NCI-H526 treated with DMSO at 0.1 percent for 48 hours (cell line): ENCODE data around the gene VEGFB.
"Not testable (repeated sequence)": the region's sequence is repeated elsewhere in the genome, so short reads cannot be mapped to it uniquely, and the experiment has no call there.

Experiments
- DNase-seq: peaks from one replicate; lab custom pipeline; 2025; lab: John Stamatoyannopoulos, UW

VEGFB gene

DNA sequence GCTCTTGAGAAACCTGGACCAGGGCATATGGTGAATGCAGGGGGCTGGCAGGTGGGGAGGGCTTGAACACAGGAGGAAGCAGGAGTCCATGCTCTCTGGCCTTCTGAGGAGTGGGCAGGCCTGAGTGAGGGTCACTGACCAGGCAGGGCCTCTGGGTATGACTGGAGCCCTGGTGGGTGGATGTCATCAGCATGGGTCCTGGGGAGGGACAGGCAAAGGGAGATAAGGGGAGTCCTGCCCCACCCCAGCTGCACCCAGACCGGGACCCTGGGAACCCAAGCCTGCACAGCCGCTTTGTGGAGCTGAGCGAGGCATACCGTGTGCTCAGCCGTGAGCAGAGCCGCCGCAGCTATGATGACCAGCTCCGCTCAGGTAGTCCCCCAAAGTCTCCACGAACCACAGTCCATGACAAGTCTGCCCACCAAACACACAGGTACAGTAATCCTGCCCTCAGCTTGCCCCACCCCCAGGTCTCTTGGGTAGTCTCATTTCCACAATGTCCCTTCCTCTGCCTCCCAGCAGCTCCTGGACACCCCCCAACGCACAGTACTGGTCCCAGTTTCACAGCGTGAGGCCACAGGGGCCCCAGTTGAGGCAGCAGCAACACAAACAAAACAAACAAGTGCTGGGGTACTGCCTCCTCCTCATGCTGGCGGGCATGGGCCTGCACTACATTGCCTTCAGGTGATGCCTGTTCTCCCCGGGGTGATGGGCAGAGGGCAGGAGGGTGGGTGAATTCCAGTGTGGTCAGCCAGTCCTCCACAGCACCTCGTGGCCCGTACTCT lies 2.0 kb upstream of the VEGFB start:
- no peak for DNase-seq

DNA sequence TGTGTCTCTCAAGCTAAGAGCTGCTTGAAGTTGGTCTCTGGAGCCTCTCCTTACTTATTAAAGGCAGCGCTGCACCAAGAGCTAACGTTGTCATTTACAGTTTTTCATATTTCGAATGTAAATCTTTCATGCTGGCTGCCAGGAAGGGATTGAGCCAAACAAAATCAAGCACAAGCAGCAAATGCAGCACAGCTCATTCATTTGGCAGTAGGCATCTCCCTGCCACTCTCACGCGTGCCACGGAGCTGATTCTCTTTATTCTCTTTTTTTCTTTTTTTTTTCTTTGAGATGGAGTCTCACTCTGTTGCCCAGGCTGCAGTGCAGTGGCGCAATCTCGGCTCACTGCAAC lies 1.4 kb upstream of the VEGFB start:
- no peak for DNase-seq

DNA sequence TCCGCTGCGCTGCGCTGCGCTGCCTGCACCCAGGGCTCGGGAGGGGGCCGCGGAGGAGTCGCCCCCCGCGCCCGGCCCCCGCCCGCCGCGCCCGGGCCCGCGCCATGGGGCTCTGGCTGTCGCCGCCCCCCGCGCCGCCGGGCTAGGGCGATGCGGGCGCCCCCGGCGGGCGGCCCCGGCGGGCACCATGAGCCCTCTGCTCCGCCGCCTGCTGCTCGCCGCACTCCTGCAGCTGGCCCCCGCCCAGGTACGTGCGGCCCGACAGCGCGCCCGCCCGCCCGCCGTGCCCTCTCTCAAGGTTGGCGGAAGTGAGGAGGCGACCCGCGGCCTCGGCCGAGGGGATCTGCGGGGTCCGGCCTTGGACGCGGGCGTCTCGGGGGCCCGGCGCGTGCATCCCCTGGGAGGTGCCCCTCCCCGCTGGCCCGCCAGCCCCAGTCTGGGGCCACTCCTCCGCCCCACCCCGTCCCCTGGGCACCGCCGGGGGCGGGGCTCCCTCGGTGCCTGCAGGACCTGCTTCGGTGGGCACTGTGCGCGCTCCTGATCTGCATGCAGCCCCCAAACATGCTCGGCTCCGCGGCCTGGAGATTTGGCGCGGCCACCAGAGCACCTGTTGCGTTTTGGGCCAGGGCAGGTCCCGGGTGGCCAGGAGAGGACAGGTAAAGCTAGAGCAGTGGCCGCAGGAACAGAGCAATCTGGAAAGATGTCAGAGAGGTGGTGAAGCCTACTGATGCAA lies 429 bp downstream of the VEGFB start:
- DNase-seq = peak; percentile 69

DNA sequence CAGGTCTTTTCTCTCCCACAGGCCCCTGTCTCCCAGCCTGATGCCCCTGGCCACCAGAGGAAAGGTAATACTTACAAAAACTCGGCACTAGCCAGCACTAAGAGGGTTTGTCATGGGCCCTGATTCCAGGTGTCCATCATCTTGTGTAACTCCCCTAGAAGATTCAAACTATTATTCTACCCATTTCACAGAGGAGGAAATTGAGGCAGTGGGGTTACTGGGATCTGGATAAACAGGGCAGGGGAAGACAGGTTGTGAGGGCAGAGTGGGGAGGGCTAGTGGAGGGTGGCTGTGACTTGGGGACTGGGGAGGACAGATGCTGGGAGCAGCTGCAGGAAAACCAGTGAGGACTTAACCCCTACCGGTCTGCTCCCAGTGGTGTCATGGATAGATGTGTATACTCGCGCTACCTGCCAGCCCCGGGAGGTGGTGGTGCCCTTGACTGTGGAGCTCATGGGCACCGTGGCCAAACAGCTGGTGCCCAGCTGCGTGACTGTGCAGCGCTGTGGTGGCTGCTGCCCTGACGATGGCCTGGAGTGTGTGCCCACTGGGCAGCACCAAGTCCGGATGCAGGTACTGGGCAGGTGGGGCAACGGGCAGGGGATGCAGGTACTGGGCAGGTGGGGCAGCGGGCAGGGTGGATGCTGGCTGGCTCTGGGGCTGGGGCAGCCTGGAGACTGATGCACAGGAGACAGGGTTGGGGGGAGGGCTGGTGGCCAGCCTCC lies 1.2 kb downstream of the VEGFB start:
- DNase-seq = no peak

DNA sequence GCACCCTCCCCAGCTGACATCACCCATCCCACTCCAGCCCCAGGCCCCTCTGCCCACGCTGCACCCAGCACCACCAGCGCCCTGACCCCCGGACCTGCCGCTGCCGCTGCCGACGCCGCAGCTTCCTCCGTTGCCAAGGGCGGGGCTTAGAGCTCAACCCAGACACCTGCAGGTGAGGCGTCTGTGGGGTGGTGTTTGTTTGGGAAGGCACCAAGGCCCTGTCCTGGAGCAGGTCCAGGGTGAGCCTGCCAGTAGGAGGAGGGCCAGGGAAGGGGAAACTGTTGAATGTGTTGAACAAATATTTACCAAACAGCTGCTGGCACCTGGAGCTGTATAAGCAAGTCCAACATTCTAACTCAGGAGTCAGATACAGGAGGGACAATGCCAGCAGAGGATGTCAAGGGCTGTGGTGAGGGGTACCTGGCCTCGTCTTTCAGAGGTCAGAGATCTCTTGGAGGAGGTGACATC lies 3.1 kb downstream of the VEGFB start:
- peak; percentile 60 for DNase-seq

DNA sequence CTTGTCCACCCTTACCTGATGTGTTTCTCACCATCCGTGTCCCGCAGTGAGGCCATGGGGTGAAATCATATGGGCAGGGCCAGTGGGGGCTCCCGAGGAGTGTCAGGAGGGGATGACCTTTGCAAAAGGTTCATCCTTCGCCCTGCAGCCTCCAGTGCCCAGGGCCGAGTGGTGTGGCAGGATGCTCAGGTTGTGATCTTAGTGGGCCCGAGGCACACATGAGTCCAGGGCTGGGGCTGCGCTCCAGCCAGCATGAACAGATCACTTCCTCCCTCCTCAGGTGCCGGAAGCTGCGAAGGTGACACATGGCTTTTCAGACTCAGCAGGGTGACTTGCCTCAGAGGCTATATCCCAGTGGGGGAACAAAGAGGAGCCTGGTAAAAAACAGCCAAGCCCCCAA lies 3.7 kb downstream of the VEGFB start:
- DNase-seq = no peak

DNA sequence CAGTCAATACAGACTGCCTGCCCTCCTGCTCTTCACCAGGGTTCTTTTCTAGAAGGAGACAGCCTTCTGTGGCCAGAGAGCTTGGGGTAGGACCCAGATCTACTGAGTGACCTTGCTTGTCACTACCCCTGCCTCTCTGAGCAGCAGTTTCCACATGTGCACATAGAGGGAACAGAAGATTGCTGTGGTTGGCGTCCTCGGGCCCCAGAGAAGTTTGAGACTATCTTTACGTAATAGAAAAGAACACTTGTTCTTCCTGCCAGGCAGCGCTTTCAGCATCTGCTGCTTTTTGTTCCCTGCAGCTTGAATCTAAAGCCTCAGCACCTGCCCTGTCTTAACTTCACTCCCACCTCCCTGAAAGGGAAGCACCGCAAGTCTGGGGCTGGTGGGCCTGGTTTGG lies 4.6 kb downstream of the VEGFB start:
- no peak for DNase-seq

DNA sequence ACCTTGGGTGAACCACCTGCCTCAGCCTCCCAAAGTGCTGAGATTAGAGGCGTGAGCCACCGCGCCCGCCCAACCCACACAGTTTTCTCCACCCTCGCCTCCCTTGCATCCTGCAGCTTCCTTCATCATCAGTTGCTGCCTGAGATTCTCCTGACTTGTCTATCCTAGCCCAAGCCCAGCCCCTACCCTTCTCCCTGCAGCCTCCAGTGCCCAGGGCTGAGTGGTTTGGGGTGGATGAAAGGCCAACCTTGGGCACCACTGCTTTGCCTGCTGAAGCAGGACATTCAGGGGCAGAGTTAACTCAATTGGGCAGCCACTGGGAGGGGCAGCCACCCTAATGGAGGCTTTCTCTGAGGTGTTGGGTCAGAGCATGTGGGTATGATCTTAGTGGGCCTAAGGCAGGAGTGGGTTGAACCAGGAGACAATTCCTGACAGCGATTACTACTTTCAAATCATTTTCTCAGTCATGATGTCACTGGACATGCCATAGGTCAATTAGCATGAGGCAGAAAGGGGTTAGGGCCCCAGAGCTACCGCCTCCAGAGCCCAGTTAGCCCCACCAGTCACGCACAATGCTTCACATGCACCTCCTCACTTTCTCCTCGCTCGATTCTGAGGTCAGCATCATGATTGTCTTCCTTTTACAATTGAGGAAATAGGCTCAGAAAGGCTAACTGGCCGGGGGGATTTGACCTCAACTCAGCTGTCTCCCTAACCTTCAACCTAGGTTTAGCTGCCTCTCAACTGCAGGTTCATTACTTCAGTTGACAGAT lies 5.5 kb downstream of the VEGFB start:
- DNase-seq = no peak

DNA sequence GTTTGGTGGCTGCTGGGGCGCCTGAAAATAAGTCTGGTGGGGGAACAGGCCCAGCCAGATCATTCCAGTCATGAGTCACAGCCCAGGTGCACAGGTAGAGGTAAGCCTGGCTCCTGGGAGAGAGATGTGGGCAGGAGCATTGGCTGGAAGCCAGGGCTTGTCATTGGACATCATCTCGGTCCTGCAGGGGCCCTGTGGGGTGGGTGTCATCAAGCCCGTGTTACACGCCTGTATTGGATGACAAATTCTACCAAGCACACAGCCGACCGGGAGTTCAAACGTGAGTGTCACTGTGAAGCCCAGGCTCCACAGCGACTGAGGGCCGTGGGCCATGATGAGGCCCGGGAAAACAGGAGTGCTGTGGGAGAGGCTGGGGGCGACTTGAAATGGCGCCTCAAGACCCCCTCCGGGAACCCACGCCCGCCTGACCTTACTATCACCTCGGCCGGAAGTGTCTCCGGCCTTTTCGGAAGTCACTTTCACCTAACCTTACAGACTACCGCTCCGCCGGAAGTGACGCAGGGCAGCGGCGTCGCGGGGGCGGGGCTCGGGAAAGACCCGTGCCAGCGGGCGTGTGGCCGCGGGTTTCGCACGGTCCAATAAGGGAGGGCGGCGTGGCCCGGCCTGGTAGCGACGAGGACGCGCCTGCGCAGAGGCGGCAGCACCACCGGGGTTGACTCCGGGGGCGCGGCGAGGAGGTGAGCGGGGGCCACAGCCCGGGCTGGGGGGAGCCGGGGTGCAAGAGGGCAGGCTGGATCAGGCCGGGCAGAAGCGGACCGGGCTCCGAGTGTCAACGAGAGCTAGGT lies 6.3 kb downstream of the VEGFB start, which contains the start of gene FKBP2:
TSS of gene FKBP2 (plus strand) at position 661 of the 806 bp plus-strand sequence. CDS start 1,293 bp downstream, outside the sequence.
- peak; percentile 93 for DNase-seq

DNA sequence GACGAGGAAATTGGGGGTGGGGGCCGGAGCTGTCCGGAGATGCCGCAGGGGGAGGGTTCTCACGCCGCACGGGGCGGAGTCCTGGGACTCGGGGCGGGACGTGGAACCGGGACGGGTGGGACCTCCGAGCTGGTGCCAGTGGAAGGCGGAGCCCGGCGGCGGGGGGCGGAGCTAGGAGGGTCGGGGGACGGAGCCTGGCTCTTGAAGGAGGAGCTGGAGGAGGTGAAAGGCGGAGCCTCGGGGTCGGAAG lies 6.8 kb downstream of the VEGFB start:
- DNase-seq = peak; percentile 98

DNA sequence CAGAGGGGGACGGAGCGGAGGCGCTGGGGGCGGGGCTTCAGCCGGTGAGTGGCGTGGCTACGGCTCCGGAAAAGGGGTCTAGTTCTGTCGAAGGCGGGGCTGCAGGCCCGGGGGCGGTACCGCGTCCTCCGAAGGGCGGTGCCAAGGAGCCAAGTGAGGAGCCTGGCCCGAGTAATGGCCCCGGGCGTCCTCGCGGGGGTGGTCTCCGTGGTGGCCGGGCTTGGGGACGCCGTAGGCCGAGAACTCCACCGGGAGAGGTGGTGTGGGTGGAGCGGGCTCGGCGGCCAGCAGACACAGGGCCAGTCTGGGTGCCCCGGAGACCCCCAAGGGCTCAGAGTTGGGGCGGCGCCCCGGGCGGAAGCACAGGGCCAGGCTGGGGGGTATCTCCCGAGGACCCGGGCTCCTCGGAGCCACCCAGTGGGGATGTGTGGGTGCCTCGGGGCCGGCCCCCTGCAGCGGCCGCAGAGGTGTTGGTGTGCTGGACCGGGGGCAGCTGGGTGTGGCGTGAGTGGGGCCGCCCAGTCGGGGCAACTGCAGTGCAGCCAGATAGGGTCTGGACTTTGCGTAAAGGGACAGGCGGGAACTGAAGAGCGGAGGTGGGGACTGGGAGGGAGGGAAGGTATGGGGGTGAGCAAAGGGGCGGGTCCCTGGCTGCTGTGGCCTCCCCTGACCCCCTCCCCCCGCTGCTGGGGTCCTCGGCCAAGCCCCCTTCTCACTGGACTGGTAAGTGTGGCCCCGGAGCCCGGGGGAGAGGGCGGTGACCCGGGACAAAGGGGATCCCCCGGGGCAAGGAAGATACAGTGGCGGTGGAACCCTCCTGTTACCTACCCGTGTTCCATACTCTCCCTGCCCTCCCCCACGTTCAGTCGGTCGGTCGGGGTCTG lies 7.3 kb downstream of the VEGFB start:
- DNase-seq = peak; percentile 30

DNA sequence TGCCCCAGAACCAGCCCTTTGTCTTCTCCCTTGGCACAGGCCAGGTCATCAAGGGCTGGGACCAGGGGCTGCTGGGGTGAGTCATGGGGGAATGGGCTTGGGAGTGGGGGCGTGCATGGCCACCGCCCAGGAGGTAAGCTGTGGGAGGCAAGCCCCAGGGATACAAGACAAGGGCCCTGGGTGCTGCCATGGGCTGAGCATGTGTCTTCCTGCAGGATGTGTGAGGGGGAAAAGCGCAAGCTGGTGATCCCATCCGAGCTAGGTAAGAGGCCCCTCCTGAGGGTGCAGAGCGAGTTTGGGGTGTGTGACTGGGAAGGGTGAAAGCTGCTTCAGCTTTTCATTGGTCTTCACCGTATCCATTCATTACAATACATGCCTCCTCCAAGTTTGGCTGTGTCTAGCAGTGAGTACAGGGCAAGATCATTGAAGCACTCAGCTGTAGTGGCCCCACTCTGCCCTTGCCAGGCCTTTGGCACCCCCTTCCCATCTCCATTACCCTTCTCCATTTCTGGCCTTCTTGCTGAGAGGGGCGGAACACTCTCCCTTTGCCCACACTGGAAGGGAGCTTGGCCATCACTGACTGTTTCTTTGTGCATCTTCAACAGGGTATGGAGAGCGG lies 9.0 kb downstream of the VEGFB start:
- no peak for DNase-seq

DNA sequence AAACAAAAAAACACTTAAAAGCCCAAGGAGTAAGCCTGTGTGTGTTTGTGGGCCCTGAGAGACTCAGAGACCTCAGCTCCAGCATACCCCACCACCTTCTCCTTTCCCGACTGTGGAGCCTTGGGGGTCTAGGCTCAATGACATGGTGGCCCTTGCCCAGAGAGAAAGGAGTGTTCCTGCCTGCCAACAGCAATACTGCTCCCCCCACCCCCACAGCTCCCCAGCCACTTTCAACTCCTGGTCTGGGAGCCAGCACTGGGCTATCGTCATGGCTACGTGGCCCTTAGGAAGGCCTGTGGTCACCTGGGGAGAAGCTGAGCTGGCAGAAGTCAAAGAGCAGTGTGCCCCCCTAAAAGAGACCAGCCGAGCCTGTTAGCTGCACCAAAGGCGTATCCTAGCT lies 9.7 kb downstream of the VEGFB start:
- no peak for DNase-seq

DNA sequence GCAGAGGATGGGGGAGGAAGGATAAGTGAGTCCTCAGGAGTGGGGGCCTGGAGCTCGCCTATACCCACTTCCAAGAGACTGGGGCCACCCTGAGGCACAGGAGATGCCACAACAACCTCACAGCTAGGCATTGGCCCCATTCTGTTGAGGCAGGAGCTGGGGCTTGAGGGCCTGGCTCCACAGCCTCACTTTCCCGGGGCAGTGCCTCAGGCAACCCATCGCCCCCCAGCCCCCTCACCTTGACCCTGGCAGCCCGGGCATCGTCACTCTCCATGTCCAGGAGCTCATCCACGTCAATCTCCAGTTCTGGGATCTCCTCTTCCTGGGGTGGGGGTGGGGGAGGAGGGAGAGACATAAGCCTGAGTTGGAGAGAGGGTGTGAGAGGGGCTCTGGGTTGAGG lies 10.6 kb downstream of the VEGFB start:
- DNase-seq = no peak

DNA sequence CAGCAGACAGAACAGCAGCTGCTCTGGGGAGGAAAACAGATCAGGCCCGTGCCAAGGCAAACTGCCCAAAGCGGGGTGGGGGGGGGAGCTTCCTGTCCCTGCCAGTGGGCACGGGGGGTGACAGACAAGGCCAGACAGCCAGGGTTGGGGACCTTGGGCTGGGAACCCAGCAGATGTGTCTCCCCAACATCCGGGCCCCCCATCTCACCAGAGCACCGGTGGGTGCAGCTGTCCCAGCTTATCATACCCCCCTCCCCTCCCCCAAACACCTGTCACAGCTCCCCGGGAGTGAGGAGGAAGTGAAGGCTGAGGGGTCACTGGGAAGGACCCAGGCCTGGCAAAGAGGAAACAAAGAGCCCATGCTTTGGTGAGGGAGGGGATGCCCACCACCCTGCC lies 11.0 kb downstream of the VEGFB start:
- no peak for DNase-seq

DNA sequence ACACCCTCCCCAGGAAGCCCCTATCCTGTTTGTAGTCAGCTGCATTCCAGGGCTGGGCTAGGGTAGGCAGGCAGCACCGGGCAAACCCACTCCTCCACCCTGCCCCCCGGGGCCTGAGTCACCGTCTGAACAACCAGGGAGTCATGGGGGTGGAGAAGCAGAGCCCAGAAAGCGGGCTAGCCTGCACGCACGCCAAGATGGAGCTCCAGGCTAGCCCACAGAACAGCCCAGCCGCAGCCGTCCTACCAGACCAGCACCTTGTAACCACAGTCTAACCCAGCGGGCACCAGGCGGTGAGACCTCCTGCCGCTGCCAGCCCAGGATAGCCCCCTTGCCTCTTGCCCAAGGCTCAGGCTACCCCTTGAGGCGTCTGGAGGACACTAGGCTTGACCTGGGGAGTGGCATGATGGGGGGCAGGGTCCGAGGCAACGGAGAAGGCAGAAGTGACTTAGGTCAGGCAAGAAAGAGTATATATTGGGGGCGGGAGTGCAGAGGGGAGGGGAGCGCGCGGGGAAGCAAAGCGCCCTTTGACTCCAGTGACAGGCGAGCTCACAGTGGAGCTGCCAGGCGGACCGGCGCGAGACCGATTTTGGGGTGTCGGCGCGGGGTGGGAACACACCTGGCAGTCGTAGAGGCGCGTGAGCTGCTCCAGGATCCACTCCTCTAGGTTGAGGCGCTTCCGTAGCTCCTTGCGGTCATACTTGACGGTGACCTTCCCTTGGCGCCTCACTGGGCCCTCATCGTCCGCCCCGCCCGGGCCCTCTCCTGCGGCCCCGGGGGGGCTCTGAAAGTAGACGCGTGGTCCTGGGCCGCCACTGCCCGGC lies 11.6 kb downstream of the VEGFB start:
- DNase-seq = peak; percentile 40

DNA sequence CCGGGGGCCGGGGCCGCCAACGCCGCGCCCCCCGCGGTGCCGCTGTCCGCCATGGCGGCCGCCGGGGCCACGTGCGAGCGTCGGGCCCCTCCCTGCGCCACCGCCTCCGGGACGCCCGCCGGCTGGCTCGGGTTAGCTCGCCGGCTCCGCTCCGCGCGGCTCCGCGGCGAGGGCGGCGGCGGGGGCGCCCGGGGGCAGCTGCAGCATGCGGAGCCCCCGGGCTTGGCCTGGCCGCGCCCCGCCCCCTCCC lies 12.2 kb downstream of the VEGFB start:
- DNase-seq = not testable (repeated sequence)

DNA sequence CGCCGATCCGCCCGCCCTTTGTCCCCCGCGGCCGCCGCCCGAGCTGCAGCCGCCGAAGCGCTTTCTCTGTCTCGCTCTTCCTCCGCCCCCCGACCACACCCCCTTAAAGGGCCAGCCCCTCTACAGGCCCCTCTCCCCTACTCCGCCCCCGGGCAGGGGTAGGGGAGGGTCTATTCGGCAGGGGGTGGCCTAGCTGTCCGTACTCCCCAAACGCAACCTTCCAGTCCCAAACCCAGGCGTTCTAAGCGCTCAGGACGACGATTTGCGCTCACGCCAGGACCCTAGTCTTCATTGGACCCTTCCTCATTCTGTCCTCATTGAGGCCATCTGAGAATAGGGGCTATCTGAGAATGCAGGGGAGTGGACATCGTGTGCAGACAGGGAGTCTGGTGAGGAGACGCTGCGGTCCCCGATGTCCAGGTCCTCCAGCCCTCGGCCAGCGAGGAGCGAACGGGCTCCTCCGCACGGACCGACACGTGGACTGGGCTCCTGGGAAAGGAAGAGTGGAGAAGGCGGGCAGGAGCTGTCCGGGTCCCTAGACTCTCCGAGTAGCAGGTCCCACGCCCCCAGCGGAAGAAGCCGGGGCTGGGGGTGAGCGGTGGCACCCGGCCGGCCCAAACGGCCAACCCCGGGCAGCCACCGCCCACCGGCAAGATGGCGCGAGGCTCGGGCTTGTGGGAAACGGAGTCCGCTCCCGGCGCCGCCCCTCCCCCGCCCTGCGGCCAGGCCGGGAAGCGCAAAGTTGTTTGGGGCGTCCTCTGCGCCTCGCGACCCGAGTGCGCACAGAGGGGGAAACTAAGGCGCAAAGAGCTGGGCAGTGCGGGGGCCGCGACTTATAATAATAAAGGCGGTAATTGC lies 12.7 kb downstream of the VEGFB start, which contains the start of gene PPP1R14B:
TSS of gene PPP1R14B (minus strand) at position 73 of the 858 bp plus-strand sequence. CDS start 270 bp downstream, outside the sequence.
- peak; percentile 80 for DNase-seq
